Neuron (in vitro differentiated cells): ENCODE measurements around the gene FARP1.

Experiments
- H2AFZ ChIP-seq: one replicate; pipeline ENCODE4 v1.6.1; 2013; ENCODE audit warnings: low read depth, mild to moderate bottlenecking, inconsistent platforms, low read length, moderate library complexity
- H3K27me3 ChIP-seq: one replicate; pipeline ENCODE4 v1.6.1; 2013; ENCODE audit warnings: low read length; ENCODE audit not compliant: insufficient read depth
- H3K36me3 ChIP-seq: one replicate; pipeline ENCODE4 v1.6.1; 2013; ENCODE audit warnings: low read length; ENCODE audit not compliant: insufficient read depth
- H3K4me1 ChIP-seq: one replicate; pipeline ENCODE4 v1.6.1; 2013; ENCODE audit warnings: low read length; ENCODE audit not compliant: insufficient read depth
- H3K4me3 ChIP-seq: 2 replicates; pipeline ENCODE4 v1.5.1; 2013; ENCODE audit warnings: mild to moderate bottlenecking, low read length, moderate library complexity
- H3K9me3 ChIP-seq: one replicate; pipeline ENCODE4 v1.6.1; 2013; ENCODE audit warnings: low read length

Gene FARP1

DNA sequence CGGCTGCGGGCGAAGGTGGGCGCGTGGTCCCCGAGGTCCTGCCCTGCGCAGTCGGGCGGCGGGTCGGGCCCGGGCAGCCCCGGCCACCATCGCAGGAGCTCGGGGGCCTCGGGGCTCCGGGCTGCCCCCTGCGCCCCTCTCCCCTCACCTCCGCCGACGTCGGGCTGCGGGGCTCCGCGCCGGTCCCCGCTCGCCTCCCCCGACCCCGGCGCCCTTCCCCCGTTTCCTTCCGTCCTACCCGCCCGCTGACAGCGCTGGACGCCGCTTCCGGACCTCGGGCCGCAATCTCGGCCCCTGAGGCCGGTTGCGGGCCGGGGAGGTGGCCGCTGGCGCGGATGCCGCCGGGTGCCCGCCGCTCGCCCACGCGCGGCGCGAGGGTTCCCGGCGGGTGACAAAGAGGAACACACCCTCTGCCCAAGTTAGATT is 720 bp downstream of the FARP1 start:
- peak overlapping the region; percentile 54 for H3K4me3 ChIP-seq
- H3K9me3 ChIP-seq: no peaks in the 10 kb centered on the region
- peaks cover 44% of the 10 kb centered on the region for H3K4me1 ChIP-seq
- H2AFZ ChIP-seq: no peak overlapping the region
- peaks cover 10% of the 10 kb centered on the region for H3K27me3 ChIP-seq
- H3K36me3 ChIP-seq: no peaks in the 10 kb centered on the region

DNA sequence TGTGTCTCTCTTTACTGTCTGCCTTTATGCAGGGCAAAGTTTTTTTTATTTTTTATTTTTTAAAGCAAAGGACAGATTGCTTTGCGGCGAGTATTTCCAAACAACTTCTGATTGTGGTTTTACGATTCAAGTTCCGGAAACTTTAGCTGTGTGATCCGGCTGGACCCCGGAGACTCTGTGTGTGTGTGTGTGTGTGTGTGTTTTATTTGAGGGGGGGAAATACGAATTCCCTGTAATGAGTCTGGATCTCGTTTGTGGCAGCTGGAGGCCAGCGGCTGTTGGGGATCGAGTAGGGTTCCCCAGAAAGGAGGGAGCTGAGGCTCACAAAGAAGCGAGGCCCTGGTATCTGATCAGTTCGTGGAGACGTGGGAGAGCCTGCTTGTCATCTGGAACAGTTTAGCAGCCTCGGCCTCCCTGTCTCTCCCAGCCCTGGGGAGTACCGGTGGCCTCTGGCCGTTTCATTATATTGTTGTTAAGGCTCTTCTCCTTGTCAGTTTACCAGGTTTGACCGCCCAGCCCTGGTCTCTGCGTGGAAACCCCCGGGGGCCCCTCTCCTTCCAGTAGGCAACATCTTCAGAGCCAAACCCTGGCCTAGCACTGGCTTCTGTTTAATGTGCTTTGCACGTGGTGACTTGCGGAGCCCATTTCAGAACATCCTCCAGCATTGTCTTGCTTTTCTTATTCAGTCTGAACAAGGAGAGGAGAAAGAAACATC is 1.3 kb downstream of the FARP1 start:
- H3K36me3 ChIP-seq: peaks cover 1% of the 10 kb centered on the region
- H2AFZ ChIP-seq: no peak overlapping the region

DNA sequence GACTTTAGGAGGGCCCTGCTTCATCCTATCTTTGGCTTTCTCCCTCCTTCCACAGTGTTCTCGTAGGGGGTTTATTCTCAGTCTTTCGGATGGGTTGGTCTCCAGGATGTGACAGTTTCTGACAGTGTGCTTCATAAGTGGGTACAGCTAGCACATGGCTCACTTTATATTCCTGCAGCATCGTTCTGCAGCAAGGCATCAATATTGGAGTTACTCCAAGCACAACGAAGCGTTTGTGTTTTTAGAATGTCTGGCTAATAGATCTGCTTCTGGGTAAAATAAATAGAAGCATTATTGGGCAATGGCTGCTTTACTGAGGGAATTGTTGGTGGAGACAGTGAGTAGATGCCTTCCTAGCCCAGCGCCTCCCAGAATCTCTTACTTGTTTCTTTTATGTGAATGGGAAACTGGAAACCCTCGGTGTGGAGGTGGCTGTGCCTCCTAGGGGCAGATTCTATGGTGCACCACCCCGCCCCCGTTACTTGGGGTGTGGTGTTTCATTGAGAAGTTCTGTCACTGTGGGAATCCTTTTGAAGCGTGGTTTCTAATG is 2.0 kb downstream of the FARP1 start:
- Histone ChIP-seq H3K27me3 (peaks cover 8% of the 10 kb centered on the region), H2AFZ (no peak overlapping the region), H3K4me3 (peak overlapping the region; percentile 54), H3K9me3 (no peaks in the 10 kb centered on the region), H3K36me3 (peaks cover 3% of the 10 kb centered on the region), H3K4me1 (peaks cover 44% of the 10 kb centered on the region)

More for the DNA sequence above, 1.3 kb downstream of the FARP1 start:
- H3K9me3 ChIP-seq: no peaks in the 10 kb centered on the region
- H3K27me3 ChIP-seq: peaks cover 8% of the 10 kb centered on the region
- peak overlapping the region; percentile 54 for H3K4me3 ChIP-seq
- H3K4me1 ChIP-seq: peaks cover 44% of the 10 kb centered on the region

DNA sequence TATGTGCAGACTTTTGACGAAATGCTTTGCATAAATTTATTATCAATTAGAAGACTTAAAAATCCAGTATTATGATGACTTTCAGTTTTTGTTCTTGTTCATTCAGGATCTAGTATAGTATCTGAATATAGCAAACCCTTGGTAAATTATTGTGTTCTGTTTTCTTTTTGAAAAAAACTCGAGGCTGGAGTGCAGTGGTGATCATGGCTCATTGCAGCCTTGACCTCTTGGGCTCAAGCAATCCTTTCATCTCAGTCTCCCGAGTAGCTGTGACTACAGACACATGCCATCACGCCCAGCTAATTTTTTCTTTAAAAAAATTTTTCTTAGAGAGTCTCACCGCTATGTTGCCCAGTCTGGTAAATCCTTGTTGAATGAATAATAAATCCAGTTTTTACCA is 4.6 kb downstream of the FARP1 start:
- no peak overlapping the region for H3K4me3 ChIP-seq
- H3K36me3 ChIP-seq: peaks cover 3% of the 10 kb centered on the region
- H3K27me3 ChIP-seq: no peaks in the 10 kb centered on the region
- no peak overlapping the region for H2AFZ ChIP-seq
- no peaks in the 10 kb centered on the region for H3K9me3 ChIP-seq
- peaks cover 38% of the 10 kb centered on the region for H3K4me1 ChIP-seq

DNA sequence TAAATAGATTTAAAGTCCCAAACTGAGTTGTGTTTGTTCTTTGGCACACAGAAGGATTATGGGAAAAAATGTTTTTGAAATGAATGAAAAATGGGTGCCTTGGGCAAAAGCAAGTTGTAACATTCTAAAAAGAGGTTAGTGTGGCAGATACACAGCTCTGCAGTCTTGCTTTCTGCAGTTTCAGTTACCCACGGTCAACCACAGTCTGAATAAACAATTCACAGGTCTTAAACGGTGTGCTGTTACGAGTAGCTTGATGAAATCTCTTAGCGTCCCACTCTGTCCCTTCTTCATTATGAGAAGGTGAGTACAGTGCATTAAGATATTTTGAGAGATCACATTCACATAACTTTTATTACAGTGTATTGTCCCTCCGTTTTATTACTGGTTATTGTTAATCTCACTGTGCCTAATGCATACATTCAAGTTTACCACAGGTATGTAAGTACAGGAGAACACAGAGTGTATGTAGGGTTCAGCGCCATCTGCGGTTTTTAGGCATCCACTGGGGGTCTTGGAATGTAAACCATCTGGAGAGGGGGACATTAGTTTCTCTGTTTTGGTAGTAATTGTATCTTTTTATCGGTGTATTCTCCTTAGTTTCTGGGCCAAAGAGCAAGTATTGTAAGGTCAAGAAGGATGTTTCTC is 8.1 kb downstream of the FARP1 start:
- no peaks in the 10 kb centered on the region for H3K9me3 ChIP-seq
- H3K27me3 ChIP-seq: no peaks in the 10 kb centered on the region
- H2AFZ ChIP-seq: no peak overlapping the region
- H3K36me3 ChIP-seq: peaks cover 3% of the 10 kb centered on the region
- no peak overlapping the region for H3K4me3 ChIP-seq
- peaks cover 20% of the 10 kb centered on the region for H3K4me1 ChIP-seq

DNA sequence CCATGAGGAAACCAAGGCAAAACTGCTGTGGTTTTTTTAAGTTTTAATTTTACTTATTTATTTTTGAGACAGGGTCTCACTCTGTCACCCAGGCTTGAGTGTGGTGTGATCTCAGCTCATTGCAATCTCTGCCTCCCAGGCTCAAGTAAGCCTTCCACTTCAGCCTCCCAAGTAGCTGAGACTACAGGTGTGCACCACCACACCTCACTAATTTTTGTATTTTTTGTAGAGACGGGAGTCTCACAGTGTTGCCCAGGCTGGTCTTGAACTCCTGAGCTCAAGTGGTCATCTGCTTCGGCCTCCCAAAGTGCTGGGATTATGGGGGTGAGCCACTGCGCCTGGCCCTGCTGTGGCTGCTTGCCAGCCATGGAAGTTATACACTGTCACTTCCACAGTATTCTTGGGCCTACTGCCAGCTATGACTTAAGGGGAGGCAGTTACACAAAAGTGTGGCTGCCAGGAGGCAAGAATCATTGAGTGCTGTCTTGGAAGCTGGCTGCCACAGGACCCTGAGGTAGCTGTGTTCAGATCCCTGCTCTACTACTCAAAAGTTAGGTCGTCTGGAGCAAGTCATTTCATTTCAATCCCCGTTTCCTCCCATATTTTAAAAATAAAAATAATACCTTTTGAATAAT is 12.7 kb downstream of the FARP1 start:
- Histone ChIP-seq H2AFZ (no peak overlapping the region), H3K9me3 (no peaks in the 10 kb centered on the region), H3K4me1 (no peaks in the 10 kb centered on the region), H3K36me3 (peaks cover 4% of the 10 kb centered on the region), H3K27me3 (no peaks in the 10 kb centered on the region), H3K4me3 (no peak overlapping the region)

DNA sequence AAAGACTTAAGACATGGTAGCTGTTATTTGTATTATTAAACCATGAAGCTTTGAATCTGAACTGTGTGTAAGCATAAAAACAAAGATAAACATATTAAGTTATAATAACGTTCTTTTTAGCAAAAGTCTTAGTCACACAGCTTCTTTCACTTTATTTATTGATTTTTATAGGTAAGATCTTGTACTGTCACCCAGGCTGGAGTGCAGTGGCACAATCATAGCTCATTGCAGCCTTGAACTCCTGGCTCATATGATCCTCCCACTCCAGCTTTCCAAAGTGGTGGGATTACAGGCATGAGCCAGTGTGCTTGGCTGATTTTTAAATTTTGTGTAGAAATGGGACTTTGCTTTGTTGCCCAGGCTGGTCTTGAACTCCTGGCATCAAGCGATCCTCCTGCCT is 13.4 kb downstream of the FARP1 start:
- no peaks in the 10 kb centered on the region for H3K4me1 ChIP-seq
- no peak overlapping the region for H3K4me3 ChIP-seq
- H2AFZ ChIP-seq: no peak overlapping the region
- peaks cover 4% of the 10 kb centered on the region for H3K36me3 ChIP-seq
- H3K27me3 ChIP-seq: no peaks in the 10 kb centered on the region
- no peaks in the 10 kb centered on the region for H3K9me3 ChIP-seq

DNA sequence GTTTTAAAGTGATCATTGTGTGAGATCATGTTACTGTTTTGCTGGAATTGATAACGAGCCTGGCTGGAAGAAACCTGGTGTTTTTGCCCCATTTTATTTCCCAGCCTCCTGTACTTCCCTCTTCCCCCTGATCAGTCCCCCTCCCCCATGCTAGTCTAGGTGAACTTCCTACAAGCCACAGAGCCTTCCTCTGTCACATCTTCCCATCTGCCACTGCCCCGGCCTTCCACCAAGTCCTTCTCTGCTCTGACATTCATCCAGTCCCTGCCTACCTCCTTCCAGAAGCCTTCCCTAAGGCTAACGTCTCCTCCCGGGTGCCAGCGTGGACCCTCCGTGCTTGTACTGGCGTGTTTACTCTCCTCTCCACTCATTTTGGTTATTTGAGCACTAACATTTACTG is 14.3 kb downstream of the FARP1 start:
- H3K36me3 ChIP-seq: peaks cover 6% of the 10 kb centered on the region
- no peaks in the 10 kb centered on the region for H3K4me1 ChIP-seq
- peaks cover 2% of the 10 kb centered on the region for H3K9me3 ChIP-seq
- no peak overlapping the region for H3K4me3 ChIP-seq
- H3K27me3 ChIP-seq: no peaks in the 10 kb centered on the region
- H2AFZ ChIP-seq: no peak overlapping the region

DNA sequence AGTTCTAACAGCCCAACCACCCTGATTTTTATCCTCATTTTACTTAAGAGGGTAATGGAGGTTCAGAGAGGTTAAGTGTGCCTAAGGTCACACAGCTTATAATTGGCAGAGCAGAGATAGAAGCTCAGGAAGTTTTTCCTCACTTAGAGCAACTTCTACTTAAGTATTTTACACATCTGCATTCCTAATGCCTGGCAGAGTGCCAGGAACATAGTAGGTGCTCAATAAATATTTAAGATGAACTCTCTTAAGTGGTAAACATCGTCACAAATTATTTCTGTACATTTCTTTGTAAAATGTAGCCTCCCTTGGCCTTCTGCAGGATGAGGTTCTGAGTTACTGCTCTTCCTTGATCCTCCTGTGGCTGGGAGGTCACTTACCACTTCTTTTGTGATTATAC is 14.7 kb downstream of the FARP1 start:
- H3K36me3 ChIP-seq: peaks cover 10% of the 10 kb centered on the region
- no peak overlapping the region for H2AFZ ChIP-seq
- peaks cover 3% of the 10 kb centered on the region for H3K9me3 ChIP-seq
- no peaks in the 10 kb centered on the region for H3K27me3 ChIP-seq
- H3K4me3 ChIP-seq: no peak overlapping the region
- no peaks in the 10 kb centered on the region for H3K4me1 ChIP-seq

DNA sequence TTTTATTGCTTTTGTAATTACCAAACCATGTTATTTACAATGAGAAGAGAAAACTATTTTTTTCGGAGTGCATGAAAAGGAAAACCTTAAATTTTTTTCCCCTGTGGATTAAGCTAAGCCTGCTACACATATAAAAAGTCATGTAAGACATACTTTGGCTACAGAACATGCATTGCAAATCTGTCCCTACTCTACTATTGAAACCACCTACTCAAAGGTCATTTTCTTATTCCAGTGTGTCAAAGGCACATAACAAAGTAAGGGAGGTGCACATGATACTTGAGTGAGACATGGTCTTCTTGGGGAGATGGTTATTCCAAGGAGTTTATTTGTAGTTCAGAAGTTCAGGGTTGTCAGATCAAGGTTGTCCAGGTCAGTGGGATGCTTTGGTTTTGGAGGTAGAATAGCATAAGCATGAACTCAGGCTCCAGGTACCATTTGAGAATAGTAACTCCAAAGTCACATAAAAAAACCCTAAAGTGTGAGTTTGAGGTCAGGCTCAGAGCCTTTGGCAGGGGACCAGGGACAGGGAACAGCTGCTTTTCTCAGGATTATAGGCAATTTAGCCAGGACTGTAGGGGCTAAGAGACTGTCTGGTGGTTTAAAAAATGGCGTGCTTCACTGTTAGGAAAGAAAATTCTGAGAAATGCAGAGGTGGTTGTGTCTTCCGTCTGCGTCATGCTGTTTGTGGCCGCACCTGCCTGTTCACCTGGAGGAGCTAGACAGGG is 15.4 kb downstream of the FARP1 start:
- no peak overlapping the region for H3K4me3 ChIP-seq
- no peaks in the 10 kb centered on the region for H3K4me1 ChIP-seq
- no peaks in the 10 kb centered on the region for H3K27me3 ChIP-seq
- no peak overlapping the region for H2AFZ ChIP-seq
- peaks cover 5% of the 10 kb centered on the region for H3K9me3 ChIP-seq
- H3K36me3 ChIP-seq: peaks cover 10% of the 10 kb centered on the region

DNA sequence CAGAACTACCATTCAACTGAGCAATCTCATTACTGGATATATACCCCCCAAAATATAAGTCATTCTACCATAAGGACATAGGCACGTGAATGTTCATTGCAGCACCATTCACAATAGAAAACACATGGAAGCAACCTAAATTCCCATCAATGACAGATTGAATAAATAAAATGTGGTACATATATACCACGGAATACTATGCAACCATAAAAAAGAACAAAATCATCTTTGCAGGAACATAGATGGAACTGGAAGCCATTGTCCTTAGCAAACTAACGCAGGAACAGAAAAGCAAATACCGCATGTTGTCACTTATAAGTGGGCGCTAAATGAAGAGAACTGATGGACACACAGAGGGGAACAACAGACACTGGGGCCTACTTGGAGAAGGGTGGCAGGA is 20.0 kb downstream of the FARP1 start:
- Histone ChIP-seq H3K36me3 (peaks cover 13% of the 10 kb centered on the region), H3K9me3 (peaks cover 5% of the 10 kb centered on the region), H2AFZ (no peak overlapping the region), H3K27me3 (no peaks in the 10 kb centered on the region), H3K4me3 (no peak overlapping the region), H3K4me1 (no peaks in the 10 kb centered on the region)

DNA sequence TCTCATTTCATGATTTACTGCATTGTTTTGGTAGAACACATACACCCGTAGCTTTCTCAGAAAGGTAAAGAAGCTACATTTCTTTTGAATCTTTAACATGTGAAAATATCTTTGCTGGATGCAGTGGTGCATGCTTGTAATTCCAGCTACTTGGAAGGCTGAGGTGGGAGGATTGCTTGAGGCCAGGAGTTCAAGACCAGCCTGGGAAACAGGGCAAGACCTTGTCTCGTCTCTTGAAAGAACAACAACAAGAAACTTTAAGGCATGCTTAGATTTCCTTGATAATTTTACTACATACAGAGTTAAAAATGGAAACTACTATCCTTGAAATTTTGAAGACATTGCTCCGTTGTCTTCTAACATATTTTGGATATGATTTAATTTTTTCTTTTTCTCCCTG is 26.4 kb downstream of the FARP1 start:
- H3K9me3 ChIP-seq: no peaks in the 10 kb centered on the region
- H2AFZ ChIP-seq: no peak overlapping the region
- peaks cover 3% of the 10 kb centered on the region for H3K36me3 ChIP-seq
- no peak overlapping the region for H3K4me3 ChIP-seq
- no peaks in the 10 kb centered on the region for H3K27me3 ChIP-seq
- peaks cover 36% of the 10 kb centered on the region for H3K4me1 ChIP-seq
